HG03558 (cell line): ENCODE results near the gene MED7.

Experiments
- ATAC-seq: cut with Tn5 transposase; IDR thresholded peaks from one replicate; pipeline ENCODE4 v1.9.1; 2021; ENCODE audit warnings: moderate number of reproducible peaks; ENCODE audit not compliant: unreplicated experiment; ENCODE audit errors: extremely low read depth

MED7 gene

DNA sequence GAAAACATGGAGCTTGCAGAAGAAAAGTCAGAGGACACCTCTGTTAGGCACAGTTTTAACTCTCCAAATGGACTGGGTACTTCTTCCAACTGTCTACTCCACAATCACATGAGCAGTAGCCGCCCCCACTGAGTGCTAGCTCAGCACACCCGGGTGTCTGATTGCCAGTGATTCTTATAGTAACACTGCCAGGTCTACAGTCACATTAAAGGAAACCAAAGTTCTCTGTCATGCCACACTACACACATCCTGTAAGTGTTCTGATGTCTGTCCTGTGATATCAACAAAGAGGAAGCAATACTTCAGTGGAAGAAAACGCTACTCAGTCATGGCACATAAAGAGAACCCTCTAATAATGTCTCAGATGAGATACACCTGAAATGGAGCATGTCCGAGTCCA lies 33.7 kb downstream of the MED7 start, which contains the start of gene HAVCR2:
Gene HAVCR2, minus strand, starts transcription at position 69 of the 400 bp plus-strand sequence. Its CDS starts 61 bp downstream, at position 8.
- peak; percentile 71 for ATAC-seq

GRCh38 chr5:157107508-157107907 lies 35.2 kb downstream of the MED7 start:
- ATAC-seq = no peak

DNA sequence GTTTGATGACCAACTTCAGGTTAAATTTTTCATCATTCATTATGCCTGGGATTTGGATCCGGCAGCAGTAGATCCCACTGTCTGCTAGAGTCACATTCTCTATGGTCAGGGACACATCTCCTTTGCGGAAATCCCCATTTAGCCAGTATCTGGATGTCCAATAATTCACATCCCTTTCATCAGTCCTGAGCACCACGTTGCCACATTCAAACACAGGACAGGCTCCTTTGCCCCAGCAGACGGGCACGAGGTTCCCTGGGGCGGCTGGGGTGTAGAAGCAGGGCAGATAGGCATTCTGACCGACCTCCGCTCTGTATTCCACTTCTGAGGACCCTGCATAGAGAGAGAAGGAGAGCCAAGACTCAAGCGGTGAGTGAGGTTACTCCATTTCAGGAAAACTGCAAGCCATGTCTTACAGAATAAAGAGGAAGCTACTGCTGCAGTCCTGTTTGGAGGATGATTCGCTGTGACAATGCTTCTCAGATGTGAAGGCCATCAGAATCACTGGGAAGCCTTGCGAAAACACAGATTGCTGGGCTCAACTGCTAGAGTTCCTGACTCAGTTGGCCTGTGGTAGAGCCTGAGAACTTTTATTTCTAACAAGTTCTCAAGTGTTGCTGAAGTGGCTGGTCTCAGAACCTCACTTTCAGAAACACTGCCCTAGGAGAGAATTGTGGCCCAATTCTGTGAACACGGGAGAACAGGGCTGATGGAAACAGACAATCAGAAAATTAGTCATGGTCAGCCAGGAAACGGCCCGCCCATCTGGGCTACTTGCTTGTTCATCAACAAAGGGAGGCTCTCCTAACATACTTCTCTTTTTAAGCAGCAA lies 35.8 kb downstream of the MED7 start:
- no peak for ATAC-seq

DNA sequence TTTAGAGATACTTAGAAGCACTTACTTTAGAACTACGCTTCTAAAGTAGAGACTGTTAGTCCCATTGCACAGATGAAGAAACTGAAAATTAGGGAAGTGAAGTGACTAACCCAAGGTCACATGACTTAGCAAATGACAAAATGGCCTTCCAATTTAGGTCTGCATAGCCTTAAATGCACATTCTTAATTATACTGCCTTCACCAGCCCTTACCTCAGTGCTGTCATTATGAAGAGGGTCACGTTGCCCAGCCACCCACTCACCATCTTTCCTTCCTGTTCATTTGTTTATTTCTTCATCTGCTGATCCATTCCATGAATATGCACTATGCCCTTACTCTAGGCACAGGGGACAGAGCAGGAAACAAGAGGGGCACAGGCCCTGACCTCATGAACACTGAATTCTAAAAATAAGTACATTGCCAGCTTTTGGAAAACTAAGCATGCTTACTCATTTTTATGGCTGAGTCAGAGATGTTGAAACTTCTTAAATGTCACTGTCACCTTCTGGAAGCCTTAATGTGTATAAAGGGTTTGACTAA lies 42.5 kb downstream of the MED7 start:
- peak; percentile 59 for ATAC-seq

DNA sequence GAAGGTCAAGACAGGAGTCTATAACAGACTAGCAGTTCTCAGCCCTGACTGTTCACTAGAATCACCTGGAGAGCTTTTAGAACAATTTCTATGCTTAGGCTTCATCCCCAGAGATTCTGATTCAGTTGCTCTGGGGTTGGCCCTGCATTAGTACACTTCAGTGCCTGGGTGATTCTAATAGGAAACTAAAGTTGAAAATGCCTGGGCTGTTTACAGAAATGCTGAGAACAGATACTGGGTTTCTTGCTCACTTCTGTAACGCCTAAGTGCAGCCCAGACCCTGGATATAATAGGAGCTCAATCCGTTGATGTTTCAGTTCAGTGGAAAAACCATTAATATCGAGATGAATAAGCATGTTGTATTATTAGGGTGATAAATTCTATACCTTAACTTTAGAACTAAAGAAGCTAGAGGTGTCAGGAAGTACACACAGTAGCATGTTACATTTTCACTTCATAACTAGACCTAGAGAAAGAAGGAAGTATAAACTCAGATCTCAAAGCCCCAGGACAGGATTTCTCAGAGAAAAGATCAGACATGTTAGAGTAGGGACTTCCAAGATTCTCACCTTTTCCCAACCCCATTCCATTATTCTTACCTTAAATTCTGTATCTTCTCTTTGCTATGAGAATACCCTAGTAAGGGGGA lies 54.2 kb downstream of the MED7 start:
- ATAC-seq = no peak
